ENCODE measurements around the gene COL4A1.

COL4A1 gene

GRCh38 chr13:110107568-110108347 is 199.2 kb downstream of the COL4A1 start:
- no peak for DNase-seq (ENCODE audit: low read depth in 1 of 2, low spot score in 1 of 2)
- no peak for TF ChIP-seq SPI1 (IDR thresholded peaks at IDR 0.05; ENCODE audit: borderline replicate concordance, low read depth)
- TF ChIP-seq REST (IDR thresholded peaks at IDR 0.05; ENCODE audit: insufficient replicate concordance, low read depth), result no peak
- Histone ChIP-seq H3K27ac (replicated peaks) (no peak overlapping the region), H3K27me3 (ENCODE audit: insufficient read depth, poor library complexity, severe bottlenecking) (no peaks in the 10 kb centered on the region), H3K4me3 (replicated peaks; ENCODE audit: insufficient read depth, low read length) (no peak overlapping the region)

GRCh38 chr13:110106726-110107125 is 200.2 kb downstream of the COL4A1 start:
- Histone ChIP-seq H3K27me3 (ENCODE audit: insufficient read depth, poor library complexity, severe bottlenecking) (no peaks in the 10 kb centered on the region), H3K27ac (replicated peaks) (no peak overlapping the region), H3K4me3 (replicated peaks; ENCODE audit: insufficient read depth, low read length) (no peak overlapping the region)
- DNase-seq (ENCODE audit: low read depth in 1 of 2, low spot score in 1 of 2), result no peak
- TF ChIP-seq GABPA (IDR thresholded peaks at IDR 0.05; ENCODE audit: low read depth), result no peak
- TF ChIP-seq CTCF (IDR thresholded peaks at IDR 0.05; ENCODE audit: insufficient read depth, low read length), result no peak
- TF ChIP-seq POLR2AphosphoS5 (IDR thresholded peaks at IDR 0.05; ENCODE audit: low read depth), result no peak
- TF ChIP-seq SPI1 (IDR thresholded peaks at IDR 0.05; ENCODE audit: borderline replicate concordance, low read depth), result no peak
- TF ChIP-seq REST (IDR thresholded peaks at IDR 0.05; ENCODE audit: insufficient replicate concordance, low read depth), result no peak

DNA sequence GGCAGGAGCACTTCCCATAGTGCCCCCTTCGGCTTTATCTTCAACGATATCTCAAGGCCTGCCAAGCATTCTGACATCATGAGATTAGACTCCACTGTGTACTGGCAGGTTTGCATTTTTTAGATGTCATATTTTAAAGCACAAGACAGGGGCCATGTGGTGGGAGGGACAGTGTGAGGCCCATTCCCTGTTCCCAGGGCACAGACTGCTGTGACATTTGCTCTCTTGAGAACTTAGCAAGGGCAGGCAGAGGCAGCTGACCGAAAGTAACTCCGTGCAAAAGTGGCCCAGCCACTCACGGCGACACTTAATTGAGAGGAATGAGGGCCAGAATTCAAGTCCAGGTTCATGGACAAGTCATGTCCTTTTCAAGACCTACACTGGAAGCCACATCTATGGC is 201.8 kb downstream of the COL4A1 start:
- TF ChIP-seq POLR2AphosphoS5 (IDR thresholded peaks at IDR 0.05; ENCODE audit: low read depth) (no peak), CTCF (IDR thresholded peaks at IDR 0.05; ENCODE audit: insufficient read depth, low read length) (no peak), SPI1 (IDR thresholded peaks at IDR 0.05; ENCODE audit: borderline replicate concordance, low read depth) (no peak), GABPA (IDR thresholded peaks at IDR 0.05; ENCODE audit: low read depth) (no peak), REST (IDR thresholded peaks at IDR 0.05; ENCODE audit: insufficient replicate concordance, low read depth) (no peak)
- no peak for DNase-seq (ENCODE audit: low read depth in 1 of 2, low spot score in 1 of 2)
- Histone ChIP-seq H3K27me3 (ENCODE audit: insufficient read depth, poor library complexity, severe bottlenecking) (no peaks in the 10 kb centered on the region), H3K27ac (replicated peaks) (no peak overlapping the region), H3K4me3 (replicated peaks; ENCODE audit: insufficient read depth, low read length) (no peak overlapping the region)
